ENCODE results near the gene CRKL. TPM values are rescaled to one million over a fixed set of nuclear protein-coding genes. Genes with fewer than 3 reads are reported as not detected.

Gene CRKL
- total and polyA plus RNA-seq, 4 donors = 55.2 to 88.0 (median 64.6) TPM

DNA sequence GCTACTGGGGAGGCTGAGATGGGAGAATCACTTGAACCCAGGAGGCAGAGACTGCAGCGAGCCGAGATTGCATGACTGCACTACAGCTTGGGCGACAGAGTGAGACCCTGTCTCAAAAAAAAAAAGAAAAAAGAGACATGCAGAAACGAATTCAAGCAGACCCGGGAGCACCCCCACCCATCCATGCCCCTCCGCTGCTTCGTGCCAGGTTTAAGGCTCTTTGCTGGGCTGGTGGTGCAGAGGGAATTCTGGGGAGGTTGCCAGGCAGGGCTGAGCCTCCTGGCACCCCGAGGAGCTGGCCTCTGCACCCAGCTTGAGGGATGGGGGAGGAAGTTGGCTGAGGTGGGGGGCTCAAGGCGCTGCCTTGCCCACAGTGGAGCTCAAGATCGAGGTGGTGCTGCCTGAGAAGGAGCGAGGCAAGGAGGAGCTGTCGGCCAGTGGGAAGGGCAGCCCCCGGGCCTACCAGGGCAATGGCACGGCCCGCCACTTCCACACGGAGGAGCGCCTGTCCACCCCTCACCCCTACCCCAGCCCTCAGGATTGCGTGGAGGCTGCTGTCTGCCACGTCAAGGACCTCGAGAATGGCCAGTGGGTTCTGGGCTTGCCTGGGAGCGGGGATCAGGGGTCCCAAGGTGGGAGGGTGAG is 55.8 kb downstream of the CRKL start:
- peaks cover 21% of the 10 kb centered on the region for H3K4me1 ChIP-seq (ENCODE audit: control insufficient read depth, insufficient read depth, low read length)
- no peaks in the 10 kb centered on the region for H3K27me3 ChIP-seq (ENCODE audit: control insufficient read depth, insufficient read depth, low read length)
- no peak for DNase-seq (ENCODE audit: low read depth in 4 of 6, low spot score in 6 of 6)
- no peak overlapping the region for H3K27ac ChIP-seq (ENCODE audit: low read depth, low read length)
- no peak overlapping the region for H3K4me3 ChIP-seq (ENCODE audit: low read depth, low read length)
- H3K9me3 ChIP-seq (ENCODE audit: control insufficient read depth, insufficient read depth, low read length) = no peaks in the 10 kb centered on the region
- peaks cover 21% of the 10 kb centered on the region for H3K36me3 ChIP-seq (ENCODE audit: control insufficient read depth, insufficient read depth, low read length)
- WGBS (ENCODE audit: insufficient coverage) = 77% methylated on average over 14 of the region's 21 CpGs

DNA sequence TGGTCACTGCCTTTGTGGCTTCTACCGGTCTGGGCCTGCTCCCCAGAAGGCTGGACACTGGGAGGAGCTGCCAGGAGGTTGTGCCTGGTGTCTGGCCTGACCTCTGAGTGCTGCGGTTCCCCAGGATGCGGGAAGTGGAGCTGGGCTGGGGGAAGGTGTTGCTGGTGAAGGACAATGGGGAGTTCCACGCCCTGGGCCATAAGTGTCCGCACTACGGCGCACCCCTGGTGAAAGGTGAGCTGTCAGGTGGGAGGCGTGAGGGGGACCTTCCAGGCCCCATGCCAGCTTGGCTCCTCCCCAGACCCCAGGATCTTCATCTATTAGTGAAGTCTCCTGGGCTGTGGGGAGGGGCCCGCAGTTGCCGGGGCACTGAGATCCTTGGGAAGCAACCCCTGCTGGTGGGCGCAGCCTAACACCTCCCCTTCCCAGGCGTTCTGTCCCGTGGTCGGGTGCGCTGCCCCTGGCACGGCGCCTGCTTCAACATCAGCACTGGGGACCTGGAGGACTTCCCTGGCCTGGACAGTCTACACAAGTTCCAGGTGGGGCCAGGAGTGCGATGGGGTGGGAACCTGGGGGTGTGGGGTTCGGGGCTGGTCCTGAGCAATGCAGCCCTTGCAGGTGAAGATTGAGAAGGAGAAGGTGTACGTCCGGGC is 56.6 kb downstream of the CRKL start:
- whole genome bisulfite sequencing (ENCODE audit: insufficient coverage) = 59% methylated on average over 20 of the region's 21 CpGs
- Histone ChIP-seq H3K9me3 (ENCODE audit: control insufficient read depth, insufficient read depth, low read length) (no peaks in the 10 kb centered on the region), H3K27ac (ENCODE audit: low read depth, low read length) (no peak overlapping the region)

DNA sequence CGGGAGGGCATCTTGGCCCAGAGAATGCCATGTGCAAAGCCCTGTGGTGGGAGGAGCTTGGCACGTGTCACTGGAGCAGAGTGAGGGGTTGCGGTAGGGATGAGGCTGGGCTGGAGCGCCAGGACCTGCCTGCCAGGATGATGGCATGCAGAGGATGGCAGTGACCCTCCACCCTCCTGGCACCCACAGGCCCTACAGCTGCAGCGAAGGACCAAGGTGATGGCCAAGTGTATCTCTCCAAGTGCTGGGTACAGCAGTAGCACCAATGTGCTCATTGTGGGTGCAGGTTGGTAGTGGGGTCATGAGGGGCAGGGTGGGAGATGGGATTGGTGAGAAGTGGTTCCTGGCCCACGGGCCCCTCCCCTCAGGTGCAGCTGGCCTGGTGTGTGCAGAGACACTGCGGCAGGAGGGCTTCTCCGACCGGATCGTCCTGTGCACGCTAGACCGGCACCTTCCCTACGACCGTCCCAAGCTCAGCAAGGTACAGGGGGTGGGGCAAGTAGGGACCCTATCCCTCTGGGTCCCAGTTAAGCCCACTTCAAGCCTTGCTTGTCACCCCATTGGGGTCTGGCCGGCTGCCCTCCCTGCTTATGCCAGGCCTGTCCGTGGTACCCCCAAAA is 57.2 kb downstream of the CRKL start:
- peaks cover 15% of the 10 kb centered on the region for H3K4me1 ChIP-seq (ENCODE audit: control insufficient read depth, insufficient read depth, low read length)
- H3K4me3 ChIP-seq (ENCODE audit: low read depth, low read length) = no peak overlapping the region
- H3K36me3 ChIP-seq (ENCODE audit: control insufficient read depth, insufficient read depth, low read length) = peaks cover 18% of the 10 kb centered on the region
- no peaks in the 10 kb centered on the region for H3K9me3 ChIP-seq (ENCODE audit: control insufficient read depth, insufficient read depth, low read length)
- DNase-seq (ENCODE audit: low read depth in 4 of 6, low spot score in 6 of 6) = no peak
- WGBS (ENCODE audit: insufficient coverage) = 84% methylated on average over 9 of the region's 16 CpGs
- no peaks in the 10 kb centered on the region for H3K27me3 ChIP-seq (ENCODE audit: control insufficient read depth, insufficient read depth, low read length)
- no peak overlapping the region for H3K27ac ChIP-seq (ENCODE audit: low read depth, low read length)

More for the DNA sequence above, 56.6 kb downstream of the CRKL start:
- H3K27me3 ChIP-seq (ENCODE audit: control insufficient read depth, insufficient read depth, low read length) = no peaks in the 10 kb centered on the region
- peaks cover 19% of the 10 kb centered on the region for H3K36me3 ChIP-seq (ENCODE audit: control insufficient read depth, insufficient read depth, low read length)
- DNase-seq (ENCODE audit: low read depth in 4 of 6, low spot score in 6 of 6) = no peak
- H3K4me3 ChIP-seq (ENCODE audit: low read depth, low read length) = no peak overlapping the region
- H3K4me1 ChIP-seq (ENCODE audit: control insufficient read depth, insufficient read depth, low read length) = peaks cover 14% of the 10 kb centered on the region

DNA sequence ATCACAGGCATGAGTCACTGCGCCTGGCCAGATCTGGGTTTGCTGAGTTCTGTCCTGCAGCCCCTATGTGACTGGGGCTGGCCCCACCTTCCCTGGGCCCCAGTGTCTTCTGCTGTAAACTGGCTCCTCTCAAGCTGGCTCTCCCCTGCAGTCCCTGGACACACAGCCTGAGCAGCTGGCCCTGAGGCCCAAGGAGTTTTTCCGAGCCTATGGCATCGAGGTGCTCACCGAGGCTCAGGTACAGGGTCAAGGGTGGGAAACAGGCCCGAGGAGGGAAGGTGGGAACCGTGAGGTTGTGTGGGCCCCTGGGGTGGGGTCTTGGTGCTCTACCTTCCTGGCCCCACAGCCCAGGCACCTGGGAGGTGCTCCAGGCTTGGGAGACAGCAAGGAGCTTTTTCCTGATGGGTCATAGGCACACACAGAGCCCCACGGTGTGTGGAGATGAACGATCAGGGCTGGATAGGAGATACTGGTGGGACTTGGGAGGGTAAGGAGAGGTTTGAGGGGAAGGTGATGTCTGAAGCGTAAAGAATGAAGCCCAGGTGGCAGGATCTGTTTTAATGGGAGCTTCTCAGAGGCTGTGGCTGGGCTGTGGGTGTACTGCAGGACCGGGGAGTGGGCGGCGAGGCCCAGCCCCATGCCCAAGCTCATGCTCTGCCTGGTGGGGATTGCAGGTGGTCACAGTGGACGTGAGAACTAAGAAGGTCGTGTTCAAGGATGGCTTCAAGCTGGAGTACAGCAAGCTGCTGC is 58.5 kb downstream of the CRKL start:
- Histone ChIP-seq H3K4me3 (ENCODE audit: low read depth, low read length) (no peak overlapping the region), H3K36me3 (ENCODE audit: control insufficient read depth, insufficient read depth, low read length) (peaks cover 18% of the 10 kb centered on the region), H3K4me1 (ENCODE audit: control insufficient read depth, insufficient read depth, low read length) (peaks cover 28% of the 10 kb centered on the region), H3K27me3 (ENCODE audit: control insufficient read depth, insufficient read depth, low read length) (no peaks in the 10 kb centered on the region), H3K27ac (ENCODE audit: low read depth, low read length) (no peak overlapping the region), H3K9me3 (ENCODE audit: control insufficient read depth, insufficient read depth, low read length) (no peaks in the 10 kb centered on the region)
- 87% methylated on average over 14 of the region's 14 CpGs for WGBS (ENCODE audit: insufficient coverage)
- DNase-seq (ENCODE audit: low read depth in 4 of 6, low spot score in 6 of 6) = no peak

DNA sequence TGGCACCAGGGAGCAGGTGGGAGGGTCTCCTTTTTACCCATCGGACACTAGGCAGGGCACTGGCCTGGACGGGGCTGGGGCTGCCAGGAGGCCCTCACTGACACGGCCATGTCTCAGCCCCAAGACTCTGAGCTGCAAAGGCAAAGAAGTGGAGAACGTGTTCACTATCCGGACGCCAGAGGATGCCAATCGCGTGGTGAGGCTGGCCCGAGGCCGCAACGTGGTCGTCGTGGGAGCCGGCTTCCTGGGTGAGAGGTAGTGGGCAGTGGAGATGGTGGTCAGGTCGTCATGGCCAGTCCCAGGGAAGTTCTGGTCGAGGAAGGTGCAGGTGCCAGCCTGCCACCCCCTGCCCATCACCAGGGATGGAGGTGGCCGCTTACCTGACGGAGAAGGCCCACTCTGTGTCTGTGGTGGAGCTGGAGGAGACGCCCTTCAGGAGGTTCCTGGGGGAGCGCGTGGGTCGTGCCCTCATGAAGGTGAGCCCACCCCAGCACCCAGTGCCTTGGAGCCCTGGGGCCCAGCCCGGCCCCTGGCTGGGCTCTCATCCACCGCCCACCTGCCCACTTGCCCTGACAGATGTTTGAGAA is 59.2 kb downstream of the CRKL start:
- peaks cover 28% of the 10 kb centered on the region for H3K4me1 ChIP-seq (ENCODE audit: control insufficient read depth, insufficient read depth, low read length)
- no peaks in the 10 kb centered on the region for H3K9me3 ChIP-seq (ENCODE audit: control insufficient read depth, insufficient read depth, low read length)
- H3K36me3 ChIP-seq (ENCODE audit: control insufficient read depth, insufficient read depth, low read length) = peaks cover 18% of the 10 kb centered on the region
- H3K4me3 ChIP-seq (ENCODE audit: low read depth, low read length) = no peak overlapping the region
- 86% methylated on average over 22 of the region's 24 CpGs for WGBS (ENCODE audit: insufficient coverage)
- H3K27me3 ChIP-seq (ENCODE audit: control insufficient read depth, insufficient read depth, low read length) = no peaks in the 10 kb centered on the region
- H3K27ac ChIP-seq (ENCODE audit: low read depth, low read length) = no peak overlapping the region
- no peak for DNase-seq (ENCODE audit: low read depth in 4 of 6, low spot score in 6 of 6)

DNA sequence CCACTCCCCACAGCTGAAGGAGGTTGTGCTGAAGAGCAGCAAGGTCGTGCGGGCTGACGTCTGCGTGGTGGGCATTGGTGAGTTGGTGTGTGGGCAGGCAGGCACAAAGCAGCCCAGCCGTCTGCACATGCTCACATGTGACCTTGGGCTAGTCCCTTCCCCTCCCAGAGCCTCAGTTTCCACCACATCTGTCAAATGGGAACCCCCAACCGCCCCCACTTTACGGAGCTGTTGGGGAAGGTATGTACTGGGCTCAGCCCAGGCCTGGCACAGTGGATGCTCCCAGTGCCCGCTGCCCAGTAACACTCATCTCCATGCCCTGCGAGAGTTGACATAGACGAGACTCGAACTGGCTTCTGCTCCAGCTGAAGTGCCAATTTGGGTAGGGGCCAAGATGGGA is 59.8 kb downstream of the CRKL start:
- no peak overlapping the region for H3K4me3 ChIP-seq (ENCODE audit: low read depth, low read length)

DNA sequence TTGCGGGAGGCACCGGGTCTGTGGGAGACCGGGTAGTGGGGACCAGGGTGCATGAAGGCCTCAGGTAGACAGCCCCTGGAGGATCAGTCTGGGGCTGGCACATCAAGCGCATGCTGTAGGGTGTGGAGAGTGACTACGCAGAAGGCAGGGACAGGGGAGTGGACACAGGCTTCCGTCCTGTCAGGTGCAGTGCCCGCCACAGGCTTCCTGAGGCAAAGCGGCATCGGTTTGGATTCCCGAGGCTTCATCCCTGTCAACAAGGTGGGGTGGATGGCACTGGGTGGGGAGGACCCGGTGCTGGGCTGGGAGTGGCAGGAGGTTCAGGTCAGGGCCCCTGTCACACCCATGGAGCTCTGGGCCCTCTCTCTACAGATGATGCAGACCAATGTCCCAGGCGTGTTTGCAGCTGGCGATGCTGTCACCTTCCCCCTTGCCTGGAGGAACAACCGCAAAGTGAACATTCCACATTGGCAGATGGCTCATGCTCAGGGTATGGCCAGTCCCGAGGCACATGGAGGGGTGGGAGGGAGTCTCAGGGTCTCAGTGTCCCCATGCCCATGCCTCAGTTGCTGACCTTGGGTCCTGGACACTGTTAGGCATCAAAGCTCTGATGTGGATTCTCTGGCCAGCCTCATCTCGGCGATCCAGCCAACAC is 60.4 kb downstream of the CRKL start:
- no peak overlapping the region for H3K27ac ChIP-seq (ENCODE audit: low read depth, low read length)
- H3K4me3 ChIP-seq (ENCODE audit: low read depth, low read length) = no peak overlapping the region
- H3K9me3 ChIP-seq (ENCODE audit: control insufficient read depth, insufficient read depth, low read length) = no peaks in the 10 kb centered on the region
- peaks cover 21% of the 10 kb centered on the region for H3K36me3 ChIP-seq (ENCODE audit: control insufficient read depth, insufficient read depth, low read length)
- DNase-seq (ENCODE audit: low read depth in 4 of 6, low spot score in 6 of 6) = no peak
- no peaks in the 10 kb centered on the region for H3K27me3 ChIP-seq (ENCODE audit: control insufficient read depth, insufficient read depth, low read length)
- H3K4me1 ChIP-seq (ENCODE audit: control insufficient read depth, insufficient read depth, low read length) = peaks cover 32% of the 10 kb centered on the region
- 83% methylated on average over 16 of the region's 17 CpGs for WGBS (ENCODE audit: insufficient coverage)

More for the DNA sequence above, 59.8 kb downstream of the CRKL start:
- Histone ChIP-seq H3K36me3 (ENCODE audit: control insufficient read depth, insufficient read depth, low read length) (peaks cover 18% of the 10 kb centered on the region), H3K4me1 (ENCODE audit: control insufficient read depth, insufficient read depth, low read length) (peaks cover 29% of the 10 kb centered on the region), H3K27ac (ENCODE audit: low read depth, low read length) (no peak overlapping the region), H3K27me3 (ENCODE audit: control insufficient read depth, insufficient read depth, low read length) (no peaks in the 10 kb centered on the region), H3K9me3 (ENCODE audit: control insufficient read depth, insufficient read depth, low read length) (no peaks in the 10 kb centered on the region)
- DNase-seq (ENCODE audit: low read depth in 4 of 6, low spot score in 6 of 6) = no peak
- WGBS (ENCODE audit: insufficient coverage) = 87% methylated on average over 4 of the region's 11 CpGs

DNA sequence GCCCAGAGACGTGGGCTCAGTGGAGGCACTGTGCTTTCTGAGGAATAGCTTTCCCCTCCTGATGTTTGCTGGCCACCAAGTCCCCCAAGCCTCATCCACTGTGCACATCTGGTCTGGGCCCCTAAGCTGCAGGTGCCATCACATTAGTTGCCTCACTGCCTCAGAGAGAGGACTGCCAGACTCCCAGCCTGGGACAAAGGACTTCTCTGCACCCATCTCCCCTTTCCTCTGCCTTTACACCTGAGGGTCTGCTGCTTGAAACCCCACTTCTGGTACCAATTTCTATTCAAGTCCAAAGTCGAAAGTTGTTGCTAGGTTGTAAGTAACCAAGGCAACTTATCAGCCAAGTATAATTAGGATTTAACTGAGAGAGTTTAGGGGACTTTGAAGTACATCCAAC is 61.2 kb downstream of the CRKL start:
- WGBS (ENCODE audit: insufficient coverage) = 85% methylated on average over 1 of the region's 2 CpGs
- H3K27ac ChIP-seq (ENCODE audit: low read depth, low read length) = no peak overlapping the region
- H3K4me3 ChIP-seq (ENCODE audit: low read depth, low read length) = no peak overlapping the region
- no peak for DNase-seq (ENCODE audit: low read depth in 4 of 6, low spot score in 6 of 6)
- no peaks in the 10 kb centered on the region for H3K27me3 ChIP-seq (ENCODE audit: control insufficient read depth, insufficient read depth, low read length)
- peaks cover 20% of the 10 kb centered on the region for H3K36me3 ChIP-seq (ENCODE audit: control insufficient read depth, insufficient read depth, low read length)
- H3K9me3 ChIP-seq (ENCODE audit: control insufficient read depth, insufficient read depth, low read length) = no peaks in the 10 kb centered on the region
- H3K4me1 ChIP-seq (ENCODE audit: control insufficient read depth, insufficient read depth, low read length) = peaks cover 40% of the 10 kb centered on the region

DNA sequence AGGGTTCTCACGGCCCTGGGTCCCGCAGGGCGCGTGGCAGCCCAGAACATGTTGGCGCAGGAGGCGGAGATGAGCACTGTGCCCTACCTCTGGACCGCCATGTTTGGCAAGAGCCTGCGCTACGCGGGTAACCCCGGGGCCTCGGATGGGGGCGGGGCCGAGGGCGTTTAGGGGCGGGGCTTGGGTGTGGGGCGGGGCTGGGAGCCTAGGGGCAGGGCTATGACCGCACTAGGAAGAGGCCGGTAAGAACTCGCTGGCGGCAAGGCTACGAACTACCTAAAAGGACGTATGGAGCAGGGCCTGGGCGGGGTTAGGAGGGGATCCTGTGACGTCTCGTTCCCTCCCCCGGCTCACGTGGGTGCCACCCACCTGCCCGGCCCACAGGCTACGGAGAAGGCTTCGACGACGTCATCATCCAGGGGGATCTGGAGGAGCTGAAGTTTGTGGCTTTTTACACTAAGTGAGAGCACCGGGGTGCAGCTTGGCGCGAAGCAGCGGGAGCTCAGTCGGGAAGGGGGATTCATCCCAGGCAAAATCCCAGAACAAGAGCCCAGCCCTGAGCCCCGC is 62.1 kb downstream of the CRKL start:
- DNase-seq (ENCODE audit: low read depth in 4 of 6, low spot score in 6 of 6) = peak in 2 of 6 donors; percentile 67 to 82
- 7% methylated on average over 38 of the region's 39 CpGs for WGBS (ENCODE audit: insufficient coverage)
- H3K36me3 ChIP-seq (ENCODE audit: control insufficient read depth, insufficient read depth, low read length) = peaks cover 26% of the 10 kb centered on the region
- peaks cover 43% of the 10 kb centered on the region for H3K4me1 ChIP-seq (ENCODE audit: control insufficient read depth, insufficient read depth, low read length)
- no peaks in the 10 kb centered on the region for H3K9me3 ChIP-seq (ENCODE audit: control insufficient read depth, insufficient read depth, low read length)
- H3K27me3 ChIP-seq (ENCODE audit: control insufficient read depth, insufficient read depth, low read length) = no peaks in the 10 kb centered on the region
- H3K4me3 ChIP-seq (ENCODE audit: low read depth, low read length) = peak overlapping the region; percentile 28
- no peak overlapping the region for H3K27ac ChIP-seq (ENCODE audit: low read depth, low read length)
